Measurements from ENCODE around the gene C3orf22.

Gene C3orf22

DNA sequence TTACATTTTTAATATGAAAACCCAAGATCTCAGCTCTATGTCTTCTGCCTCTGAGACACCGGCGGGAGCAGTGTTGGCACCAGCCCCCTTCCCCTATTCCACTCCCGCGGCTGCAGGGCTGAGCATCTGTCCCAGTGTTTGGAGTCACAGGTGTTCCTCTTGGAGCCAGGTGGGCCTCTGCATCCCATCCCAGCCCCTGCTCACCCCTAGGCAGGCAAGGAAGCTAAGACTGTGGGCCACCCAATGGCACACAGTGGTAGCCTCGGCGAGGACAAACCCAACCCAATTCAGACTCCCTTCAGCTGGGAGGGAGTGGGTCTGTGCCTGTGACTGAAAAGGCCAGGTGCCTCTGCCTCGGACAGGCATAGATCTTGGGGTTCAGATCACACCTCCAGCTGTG, 31.7 kb downstream of the C3orf22 start:
- no peak for DNase-seq (ENCODE audit: low read depth)

DNA sequence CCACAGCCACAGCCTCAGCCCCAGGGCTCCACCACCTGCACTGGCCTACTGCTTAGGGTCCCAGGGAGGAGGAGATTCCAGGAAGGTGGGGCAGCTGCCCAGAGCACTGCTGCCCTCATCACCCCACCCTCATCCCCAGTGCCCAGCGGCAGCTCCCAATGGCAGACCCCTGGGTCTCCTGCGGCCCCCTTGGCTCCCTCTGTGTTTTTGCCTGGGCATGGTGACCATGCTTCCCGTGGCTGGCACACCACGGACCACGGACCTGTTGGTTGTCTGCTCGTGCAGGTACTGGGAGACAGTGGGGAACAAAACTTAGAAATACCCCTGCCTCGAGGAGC, 32.1 kb downstream of the C3orf22 start:
- DNase-seq (ENCODE audit: low read depth) = no peak

- no peak for DNase-seq (ENCODE audit: low read depth)
Observed at GRCh38 chr3:126525853-126526667, 32.7 kb downstream of the C3orf22 start.

GRCh38 chr3:126525091-126525852, 33.5 kb downstream of the C3orf22 start:
- no peak for DNase-seq (ENCODE audit: low read depth)

- DNase-seq (ENCODE audit: low read depth) = no peak
Observed at GRCh38 chr3:126524429-126524988, 34.2 kb downstream of the C3orf22 start.

DNA sequence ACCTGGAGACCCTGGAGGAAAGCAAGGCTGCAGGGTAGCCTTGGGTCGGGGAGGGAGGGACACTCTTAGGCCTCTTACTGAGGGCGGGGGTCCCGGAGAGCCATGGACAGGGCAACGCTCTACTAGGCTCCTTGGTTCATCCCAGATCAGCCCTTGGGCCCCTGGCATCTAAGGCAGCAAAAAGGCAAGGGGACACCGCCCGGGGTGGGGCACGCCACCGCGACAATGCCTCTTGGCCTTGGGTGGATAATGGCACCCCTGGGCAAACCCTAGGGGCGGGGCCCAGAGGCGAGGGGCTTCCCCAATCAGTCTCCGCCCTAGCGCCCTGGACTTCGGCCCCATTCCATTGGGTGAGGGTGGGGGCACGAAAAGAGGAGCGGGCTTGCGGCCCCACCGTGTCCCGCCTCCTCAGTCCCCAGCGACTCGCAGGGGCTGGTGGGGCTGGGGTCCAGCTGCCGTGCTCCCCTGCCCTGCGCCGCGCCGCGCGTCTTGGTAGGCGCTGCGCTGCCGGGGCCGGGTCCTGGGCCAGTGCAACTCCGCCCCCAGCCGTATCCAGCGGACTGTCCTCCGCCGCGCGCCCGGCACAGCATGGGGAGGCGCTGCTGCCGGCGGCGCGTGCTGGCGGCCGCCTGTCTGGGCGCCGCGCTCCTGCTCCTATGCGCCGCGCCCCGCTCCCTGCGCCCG, 34.8 kb downstream of the C3orf22 start, which contains the start of gene CHST13:
Gene CHST13, plus strand, starts transcription at position 411 of the 684 bp plus-strand sequence. Its CDS starts 178 bp downstream, at position 589.
- no peak for DNase-seq (ENCODE audit: low read depth)

DNA sequence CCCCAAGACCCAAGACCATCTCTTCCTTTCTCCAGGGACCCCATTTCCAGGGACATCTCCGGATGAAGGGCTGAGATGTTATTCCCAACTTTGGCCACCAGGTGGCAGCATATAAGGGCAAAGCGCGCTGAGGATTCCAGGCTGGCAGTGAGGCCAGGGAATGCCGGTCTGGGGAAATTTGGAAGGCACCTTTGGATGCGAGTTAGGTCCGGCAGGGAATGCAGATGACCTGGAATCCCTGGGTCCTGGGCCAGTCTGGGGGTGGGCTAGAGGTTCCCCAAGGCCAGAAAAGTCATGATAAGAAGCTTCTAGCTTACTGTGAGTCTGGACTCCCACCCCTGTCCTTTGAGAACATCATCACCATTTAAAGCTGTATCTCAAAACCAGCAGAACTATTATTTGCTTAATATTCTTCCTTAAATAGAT, 36.4 kb downstream of the C3orf22 start:
- DNase-seq (ENCODE audit: low read depth) = peak; percentile 27

GRCh38 chr3:126521122-126521891, 37.4 kb downstream of the C3orf22 start:
- no peak for DNase-seq (ENCODE audit: low read depth)

DNA sequence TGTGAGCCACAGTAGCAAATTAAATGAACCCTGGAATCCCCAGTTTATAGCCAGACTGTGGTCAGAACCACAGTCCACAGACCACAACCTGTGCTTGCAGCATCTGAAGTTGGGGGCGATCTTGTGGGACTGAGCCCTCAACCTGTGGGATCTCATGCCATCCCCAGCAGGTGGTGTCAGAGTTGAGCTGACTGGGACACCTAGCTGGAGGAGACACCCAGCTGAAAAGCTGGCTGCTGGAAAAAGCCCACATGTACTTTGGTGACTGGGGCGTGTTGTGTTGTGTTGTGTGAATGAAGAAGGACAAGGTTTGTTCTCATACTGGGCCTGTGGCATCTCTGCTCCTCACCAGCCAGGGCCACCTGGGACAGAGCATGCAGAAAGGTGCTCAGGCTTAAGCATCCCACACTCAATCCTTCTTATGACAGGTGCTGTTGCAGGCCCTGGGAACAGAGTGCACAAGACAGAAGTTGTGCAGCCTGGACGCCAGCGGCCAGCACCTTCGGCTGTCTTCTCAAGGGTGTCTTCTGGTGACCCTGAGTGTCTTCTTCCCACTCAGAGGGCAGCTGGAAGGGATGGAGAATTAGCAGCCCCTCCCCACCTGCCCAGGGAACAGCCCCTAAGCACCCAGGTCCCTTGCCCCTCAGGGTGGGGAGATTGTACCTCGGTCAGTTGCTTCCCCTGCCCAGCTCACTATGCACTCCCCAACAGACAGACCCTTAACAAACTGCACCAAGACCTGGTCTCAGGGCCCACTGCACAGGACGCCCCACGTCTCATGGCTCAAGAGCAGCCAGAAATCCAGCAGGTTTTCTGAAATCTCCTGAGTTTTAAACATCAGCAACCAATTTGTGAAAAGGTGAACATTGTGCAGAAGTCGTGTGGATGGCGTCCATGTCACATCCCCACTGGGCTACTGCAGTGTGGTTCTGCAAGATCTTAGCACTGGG, 39.0 kb downstream of the C3orf22 start:
- no peak for DNase-seq (ENCODE audit: low read depth)

GRCh38 chr3:126518779-126519177, 40.0 kb downstream of the C3orf22 start:
- DNase-seq (ENCODE audit: low read depth) = no peak

DNA sequence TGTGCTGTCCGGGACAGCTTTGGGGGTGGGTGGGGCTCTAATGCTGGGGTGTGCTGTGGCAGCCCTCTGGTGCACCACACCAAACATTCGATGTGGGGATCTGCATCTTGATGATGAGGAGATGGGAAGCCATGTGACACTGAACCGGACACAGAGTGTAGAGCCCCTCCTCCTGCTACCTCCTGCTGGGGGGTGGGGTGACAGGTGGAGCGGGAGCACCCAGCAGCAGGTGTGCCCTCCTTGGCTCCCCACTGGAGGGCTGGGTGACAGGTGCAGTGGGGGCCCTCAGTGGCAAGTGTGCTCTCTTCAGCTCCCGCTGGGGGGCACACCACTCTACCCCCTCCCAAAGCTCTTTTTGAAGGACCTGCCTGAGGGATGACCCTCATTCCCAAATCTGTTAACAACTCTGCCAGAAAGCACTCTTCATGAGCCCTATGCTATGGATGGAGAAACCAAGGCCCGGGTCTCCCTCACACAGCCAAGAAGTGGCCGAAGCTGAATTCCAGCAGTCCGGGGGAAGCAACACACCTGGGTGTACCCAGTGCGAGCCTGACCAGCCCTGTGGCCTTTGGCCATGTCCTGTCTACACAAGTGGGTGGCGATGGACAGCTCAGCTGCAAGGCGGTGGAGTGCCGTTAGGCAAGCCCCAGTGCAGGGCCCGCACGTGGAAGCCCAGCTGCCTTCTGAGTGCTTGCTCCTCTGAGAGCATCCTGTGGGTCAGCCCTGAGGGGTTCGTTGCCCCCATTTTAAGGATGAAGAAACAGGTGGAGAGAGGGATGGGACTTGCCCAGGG, 40.5 kb downstream of the C3orf22 start:
- no peak for DNase-seq (ENCODE audit: low read depth)

DNA sequence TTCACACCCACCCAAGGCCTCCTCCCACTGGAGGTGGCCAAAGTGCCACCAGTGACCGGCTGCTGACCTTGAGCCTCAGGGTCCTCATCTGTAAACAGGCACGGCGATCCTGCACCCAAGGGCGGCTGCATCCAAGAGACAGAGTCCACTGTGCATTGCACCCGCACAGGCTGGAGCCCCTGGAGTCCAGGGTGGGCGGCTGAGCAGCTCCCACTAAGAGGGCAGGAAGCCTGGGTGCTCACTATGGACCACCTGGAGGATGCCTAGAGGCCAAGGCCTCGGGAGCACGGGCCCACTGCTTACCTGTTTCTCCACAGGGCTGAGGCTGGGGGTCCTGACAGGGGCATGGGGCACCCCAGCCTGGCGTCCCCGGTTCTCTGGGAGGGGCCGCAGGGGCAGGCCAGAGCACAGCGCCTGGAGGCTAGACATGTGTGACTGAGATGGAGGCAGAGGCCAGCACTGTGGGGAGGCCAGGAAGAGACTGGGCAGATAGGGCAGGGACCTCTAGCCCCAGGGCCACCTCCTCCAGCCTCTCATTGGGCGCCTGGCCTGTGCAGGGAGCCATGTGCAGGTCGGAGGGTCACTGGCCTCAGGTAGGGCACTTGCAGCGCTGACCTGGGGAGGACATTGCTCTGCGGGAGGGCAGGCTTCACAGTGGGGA, 41.3 kb downstream of the C3orf22 start, which contains the start of gene UROC1:
Gene UROC1, minus strand, starts transcription at position 483 of the 661 bp plus-strand sequence. Its CDS starts 54 bp downstream, at position 429.
- no peak for DNase-seq (ENCODE audit: low read depth)

- no peak for DNase-seq (ENCODE audit: low read depth)
Observed at GRCh38 chr3:126516936-126517290, 41.8 kb downstream of the C3orf22 start.

GRCh38 chr3:126516152-126516935, 42.4 kb downstream of the C3orf22 start:
- no peak for DNase-seq (ENCODE audit: low read depth)

GRCh38 chr3:126515066-126515706, 43.5 kb downstream of the C3orf22 start:
- DNase-seq (ENCODE audit: low read depth) = no peak

- DNase-seq (ENCODE audit: low read depth) = no peak
Observed at GRCh38 chr3:126514161-126514560, 44.6 kb downstream of the C3orf22 start.

- no peak for DNase-seq (ENCODE audit: low read depth)
Observed at GRCh38 chr3:126512916-126513650, 45.6 kb downstream of the C3orf22 start.
